ENCODE results near the gene GOLGA8B. TPM values are rescaled to one million over a fixed set of nuclear protein-coding genes. Genes with fewer than 3 reads are reported as not detected.

GOLGA8B gene
- total RNA-seq, 3 donors from 2014 or later: 17.2 to 75.3 (median 22.7) TPM

GRCh38 chr15:34606545-34606944 is 23.1 kb upstream of the GOLGA8B start:
- Histone ChIP-seq H3K4me3 (no peak overlapping the region), H3K4me1 (ENCODE audit: low read depth) (no peaks in the 10 kb centered on the region), H3K9me3 (no peaks in the 10 kb centered on the region), H3K36me3 (ENCODE audit: low read depth) (no peaks in the 10 kb centered on the region)
- intact Hi-C loops (cut with DNase I, micrococcal nuclease): no loop called here
- DNase-seq: no peak
- TF ChIP-seq CTCF (IDR thresholded peaks at IDR 0.05): no peak
- no peak for ATAC-seq

- H3K4me1 ChIP-seq (ENCODE audit: low read depth): no peaks in the 10 kb centered on the region
- DNase-seq (no peak), ATAC-seq (no peak)
- no peak for TF ChIP-seq CTCF (IDR thresholded peaks at IDR 0.05)
- H3K4me3 ChIP-seq: no peak overlapping the region
- no peaks in the 10 kb centered on the region for H3K36me3 ChIP-seq (ENCODE audit: low read depth)
- H3K9me3 ChIP-seq: no peaks in the 10 kb centered on the region
- intact Hi-C loops (cut with DNase I, micrococcal nuclease): no loop called here
Observed at GRCh38 chr15:34606131-34606530, 22.7 kb upstream of the GOLGA8B start.

- TF ChIP-seq CTCF (IDR thresholded peaks at IDR 0.05): no peak
- H3K9me3 ChIP-seq: no peaks in the 10 kb centered on the region
- no peak for ATAC-seq
- intact Hi-C loops (cut with DNase I, micrococcal nuclease): no loop called here
- no peak overlapping the region for H3K4me3 ChIP-seq
- H3K36me3 ChIP-seq (ENCODE audit: low read depth): no peaks in the 10 kb centered on the region
- no peaks in the 10 kb centered on the region for H3K4me1 ChIP-seq (ENCODE audit: low read depth)
- no peak for DNase-seq
Observed at GRCh38 chr15:34603095-34603494, 19.6 kb upstream of the GOLGA8B start.

- H3K4me3 ChIP-seq: no peak overlapping the region
- TF ChIP-seq CTCF (IDR thresholded peaks at IDR 0.05): no peak
- DNase-seq: no peak
- no peaks in the 10 kb centered on the region for H3K9me3 ChIP-seq
- no peaks in the 10 kb centered on the region for H3K4me1 ChIP-seq (ENCODE audit: low read depth)
- intact Hi-C loops (cut with DNase I, micrococcal nuclease): no loop called here
- ATAC-seq: no peak
- H3K36me3 ChIP-seq (ENCODE audit: low read depth): no peaks in the 10 kb centered on the region
Observed at GRCh38 chr15:34600923-34601322, 17.5 kb upstream of the GOLGA8B start.

- H3K36me3 ChIP-seq (ENCODE audit: low read depth): no peaks in the 10 kb centered on the region
- no peaks in the 10 kb centered on the region for H3K4me1 ChIP-seq (ENCODE audit: low read depth)
- TF ChIP-seq CTCF (IDR thresholded peaks at IDR 0.05): no peak
- H3K4me3 ChIP-seq: no peak overlapping the region
- no peaks in the 10 kb centered on the region for H3K9me3 ChIP-seq
- no peak for DNase-seq
- intact Hi-C loops (cut with DNase I, micrococcal nuclease): no loop called here
- ATAC-seq: no peak
Observed at GRCh38 chr15:34598799-34599585, 15.5 kb upstream of the GOLGA8B start.
